Stimulated activated naive B cell treated with anti-CD40 and anti-IgM and Interleukin-4, amounts not matched to agents 10 μg/mL and 1 μg/mL and 100 μg/mL, for 72 hours (primary cell): ENCODE measurements around the gene LINGO1.
A peak's percentile ranks its signal among the peaks of the same experiment; 100 is the strongest.

Experiments
- ATAC-seq, 2 donors: fragments of 150-1000 bp; cut with Tn5 transposase; replicated peaks; 2 replicates each; pipeline ENCODE4 v1.10.0; 2021; ENCODE audit warnings: moderate library complexity in 1 of 2
- DNase-seq: peaks from one replicate; pipeline ENCODE4 v3.0.0; 2021
- H3K27ac Mint-ChIP-seq: one replicate; pipeline ENCODE4 v1.8.0; 2022; ENCODE audit warnings: mild to moderate bottlenecking, mixed read lengths
- H3K27me3 Mint-ChIP-seq, 2 donors: one replicate each; pipeline ENCODE4 v1.8.0; 2022; ENCODE audit warnings: mixed read lengths in 2 of 2
- H3K36me3 Mint-ChIP-seq, 2 donors: one replicate each; pipeline ENCODE4 v1.8.0; 2022; ENCODE audit warnings: mixed read lengths in 2 of 2, mild to moderate bottlenecking in 1 of 2
- H3K4me1 Mint-ChIP-seq, 2 donors: one replicate each; pipeline ENCODE4 v1.8.0; 2022; ENCODE audit warnings: mixed read lengths in 2 of 2, mild to moderate bottlenecking in 1 of 2
- H3K4me3 Mint-ChIP-seq, 2 donors: one replicate each; pipeline ENCODE4 v1.8.0; 2022; ENCODE audit warnings: mild to moderate bottlenecking in 2 of 2, mixed read lengths in 2 of 2, moderate library complexity in 1 of 2
- H3K9me3 Mint-ChIP-seq, 2 donors: one replicate each; pipeline ENCODE4 v1.8.0; 2022; ENCODE audit warnings: mixed read lengths in 2 of 2, mild to moderate bottlenecking in 1 of 2

LINGO1 gene

GRCh38 chr15:77631745-77632533, 773 bp downstream of the LINGO1 start:
- Mint-ChIP-seq H3K9me3 (peaks cover 0 to 2% of the 10 kb centered on the region in 2 donors), H3K4me1 (peaks cover 9 to 14% of the 10 kb centered on the region in 2 donors), H3K27me3 (peaks cover 59 to 67% of the 10 kb centered on the region in 2 donors), H3K27ac (peak overlapping the region; percentile 31), H3K36me3 (no peaks in the 10 kb centered on the region), H3K4me3 (peak overlapping the region; percentile 59 to 64)
- ATAC-seq (no peak), DNase-seq (no peak)

GRCh38 chr15:77630956-77631744, 1.6 kb downstream of the LINGO1 start:
- ATAC-seq, result no peak
- Mint-ChIP-seq H3K27me3 (peaks cover 56 to 64% of the 10 kb centered on the region in 2 donors), H3K27ac (no peak overlapping the region), H3K4me3 (peak overlapping the region; percentile 59 to 64), H3K9me3 (peaks cover 0 to 2% of the 10 kb centered on the region in 2 donors), H3K36me3 (no peaks in the 10 kb centered on the region), H3K4me1 (peaks cover 9 to 14% of the 10 kb centered on the region in 2 donors)
- no peak for DNase-seq

GRCh38 chr15:77630056-77630455, 2.7 kb downstream of the LINGO1 start:
- DNase-seq, result no peak
- Mint-ChIP-seq H3K4me1 (peaks cover 8 to 14% of the 10 kb centered on the region in 2 donors), H3K9me3 (peaks cover 0 to 2% of the 10 kb centered on the region in 2 donors), H3K27me3 (peaks cover 47 to 54% of the 10 kb centered on the region in 2 donors), H3K4me3 (no peak overlapping the region), H3K27ac (no peak overlapping the region), H3K36me3 (no peaks in the 10 kb centered on the region)
- no peak for ATAC-seq

GRCh38 chr15:77629070-77630030, 3.4 kb downstream of the LINGO1 start:
- H3K27ac Mint-ChIP-seq, result no peak overlapping the region
- peaks cover 0 to 2% of the 10 kb centered on the region in 2 donors for H3K9me3 Mint-ChIP-seq
- DNase-seq, result no peak

GRCh38 chr15:77628010-77628409, 4.7 kb downstream of the LINGO1 start:
- DNase-seq (no peak), ATAC-seq (no peak)
- no peak overlapping the region for H3K4me3 Mint-ChIP-seq
- no peaks in the 10 kb centered on the region for H3K4me1 Mint-ChIP-seq
- H3K27ac Mint-ChIP-seq, result no peak overlapping the region
- H3K27me3 Mint-ChIP-seq, result peaks cover 38 to 40% of the 10 kb centered on the region in 2 donors
- H3K9me3 Mint-ChIP-seq, result peaks cover 0 to 2% of the 10 kb centered on the region in 2 donors
- H3K36me3 Mint-ChIP-seq, result no peaks in the 10 kb centered on the region

More at GRCh38 chr15:77629070-77630030, 3.4 kb downstream of the LINGO1 start:
- peaks cover 7 to 13% of the 10 kb centered on the region in 2 donors for H3K4me1 Mint-ChIP-seq
- peaks cover 43 to 48% of the 10 kb centered on the region in 2 donors for H3K27me3 Mint-ChIP-seq
- no peaks in the 10 kb centered on the region for H3K36me3 Mint-ChIP-seq
- no peak for ATAC-seq
- no peak overlapping the region for H3K4me3 Mint-ChIP-seq

GRCh38 chr15:77627581-77627980, 5.1 kb downstream of the LINGO1 start:
- no peak for ATAC-seq
- Mint-ChIP-seq H3K4me1 (no peaks in the 10 kb centered on the region), H3K36me3 (no peaks in the 10 kb centered on the region), H3K4me3 (no peak overlapping the region), H3K27ac (no peak overlapping the region), H3K9me3 (peaks cover 0 to 2% of the 10 kb centered on the region in 2 donors), H3K27me3 (peaks cover 38 to 40% of the 10 kb centered on the region in 2 donors)
- DNase-seq, result no peak

GRCh38 chr15:77627067-77627466, 5.6 kb downstream of the LINGO1 start:
- no peaks in the 10 kb centered on the region for H3K4me1 Mint-ChIP-seq
- H3K27ac Mint-ChIP-seq, result no peak overlapping the region
- ATAC-seq (no peak), DNase-seq (no peak)
- no peak overlapping the region for H3K4me3 Mint-ChIP-seq
- H3K27me3 Mint-ChIP-seq, result peaks cover 40 to 44% of the 10 kb centered on the region in 2 donors
- H3K36me3 Mint-ChIP-seq, result no peaks in the 10 kb centered on the region
- H3K9me3 Mint-ChIP-seq, result peaks cover 0 to 2% of the 10 kb centered on the region in 2 donors

GRCh38 chr15:77626002-77626401, 6.7 kb downstream of the LINGO1 start:
- H3K9me3 Mint-ChIP-seq, result peaks cover 0 to 2% of the 10 kb centered on the region in 2 donors
- ATAC-seq (no peak), DNase-seq (no peak)
- no peak overlapping the region for H3K4me3 Mint-ChIP-seq
- H3K4me1 Mint-ChIP-seq, result no peaks in the 10 kb centered on the region
- peaks cover 40% of the 10 kb centered on the region in 2 donors for H3K27me3 Mint-ChIP-seq
- no peak overlapping the region for H3K27ac Mint-ChIP-seq
- H3K36me3 Mint-ChIP-seq, result no peaks in the 10 kb centered on the region

- Mint-ChIP-seq H3K9me3 (peaks cover 0 to 2% of the 10 kb centered on the region in 2 donors), H3K36me3 (no peaks in the 10 kb centered on the region), H3K27ac (no peak overlapping the region), H3K4me3 (no peak overlapping the region), H3K4me1 (no peaks in the 10 kb centered on the region), H3K27me3 (peaks cover 34% of the 10 kb centered on the region in 2 donors)
- DNase-seq (no peak), ATAC-seq (no peak)
These were observed 7.3 kb downstream of the LINGO1 start for GRCh38 chr15:77625376-77625775.

GRCh38 chr15:77624868-77625267, 7.8 kb downstream of the LINGO1 start:
- DNase-seq (no peak), ATAC-seq (no peak)
- Mint-ChIP-seq H3K27me3 (peaks cover 28 to 29% of the 10 kb centered on the region in 2 donors), H3K4me1 (no peaks in the 10 kb centered on the region), H3K27ac (no peak overlapping the region), H3K9me3 (peaks cover 0 to 2% of the 10 kb centered on the region in 2 donors), H3K36me3 (no peaks in the 10 kb centered on the region), H3K4me3 (no peak overlapping the region)

- DNase-seq, result no peak
- Mint-ChIP-seq H3K4me3 (no peak overlapping the region), H3K4me1 (no peaks in the 10 kb centered on the region), H3K9me3 (peaks cover 0 to 2% of the 10 kb centered on the region in 2 donors), H3K27me3 (peaks cover 24 to 25% of the 10 kb centered on the region in 2 donors), H3K27ac (no peak overlapping the region), H3K36me3 (no peaks in the 10 kb centered on the region)
- ATAC-seq, result no peak
These were observed 8.8 kb downstream of the LINGO1 start for GRCh38 chr15:77623755-77624524.

- no peak overlapping the region for H3K4me3 Mint-ChIP-seq
- peaks cover 0 to 2% of the 10 kb centered on the region in 2 donors for H3K9me3 Mint-ChIP-seq
- no peaks in the 10 kb centered on the region for H3K36me3 Mint-ChIP-seq
- peaks cover 26 to 29% of the 10 kb centered on the region in 2 donors for H3K27me3 Mint-ChIP-seq
- H3K4me1 Mint-ChIP-seq, result no peaks in the 10 kb centered on the region
- ATAC-seq (no peak), DNase-seq (no peak)
- no peak overlapping the region for H3K27ac Mint-ChIP-seq
These were observed 9.6 kb downstream of the LINGO1 start for GRCh38 chr15:77622934-77623754.
